T-helper 22 cell (primary cell): ENCODE measurements around the gene PREX1.

ENCODE experiments used
- DNase-seq: peaks from one replicate; pipeline ENCODE4 v3.0.0-alpha.2; 2020; ENCODE audit warnings: low read depth

Gene PREX1

DNA sequence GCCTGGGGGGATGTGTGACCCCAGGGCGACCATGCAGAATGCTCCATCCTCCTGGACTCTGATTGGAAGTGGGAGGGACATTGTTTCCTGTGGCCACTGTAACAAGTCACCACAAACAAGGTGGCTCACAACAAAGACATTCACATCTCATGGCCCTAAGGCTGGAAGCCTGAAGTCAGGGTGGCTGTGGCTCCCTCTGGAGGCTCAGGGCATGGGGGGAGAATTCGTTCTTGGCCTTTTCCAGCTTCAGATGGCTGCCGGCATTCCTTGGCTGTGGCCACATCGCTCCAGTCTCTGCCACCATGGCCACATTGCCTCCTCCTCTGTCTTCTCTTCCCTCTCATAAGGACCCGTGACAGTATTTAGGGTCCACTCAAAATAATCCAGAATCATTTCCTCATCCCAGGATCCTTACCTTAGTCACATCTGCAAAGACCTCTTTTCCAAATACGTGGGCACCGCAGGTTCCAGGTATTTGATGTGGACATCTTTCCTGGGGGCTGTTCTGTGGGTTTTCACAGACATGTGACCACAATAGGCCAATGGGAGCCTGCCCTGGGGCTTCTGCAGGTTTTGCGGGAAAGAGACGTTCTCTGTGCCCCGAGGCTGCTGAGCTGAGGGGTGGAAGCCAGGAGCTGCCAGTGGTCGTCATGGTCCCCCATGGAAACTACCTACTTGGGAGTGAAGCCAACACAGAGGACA lies 249.3 kb downstream of the PREX1 start:
- DNase-seq, result no peak

DNA sequence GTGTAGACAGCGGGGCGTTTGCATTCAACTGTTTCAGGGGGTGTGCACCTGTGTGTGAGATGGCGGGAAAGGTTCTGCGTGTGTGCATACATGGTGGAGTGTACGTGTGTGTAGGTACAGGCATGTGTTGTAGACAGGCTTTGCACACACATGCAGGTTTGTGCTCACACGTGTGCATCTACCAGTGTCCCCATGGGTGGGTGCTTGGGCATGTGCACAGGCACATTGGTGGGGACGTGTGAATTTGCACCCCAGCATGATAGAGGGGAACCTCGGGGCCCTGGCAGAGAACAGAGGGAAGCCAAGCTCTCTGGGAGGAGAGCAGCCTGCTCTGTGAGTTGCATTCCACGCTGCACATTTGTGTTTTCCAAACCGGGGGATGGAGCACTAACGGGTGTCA lies 250.2 kb downstream of the PREX1 start:
- no peak for DNase-seq

DNA sequence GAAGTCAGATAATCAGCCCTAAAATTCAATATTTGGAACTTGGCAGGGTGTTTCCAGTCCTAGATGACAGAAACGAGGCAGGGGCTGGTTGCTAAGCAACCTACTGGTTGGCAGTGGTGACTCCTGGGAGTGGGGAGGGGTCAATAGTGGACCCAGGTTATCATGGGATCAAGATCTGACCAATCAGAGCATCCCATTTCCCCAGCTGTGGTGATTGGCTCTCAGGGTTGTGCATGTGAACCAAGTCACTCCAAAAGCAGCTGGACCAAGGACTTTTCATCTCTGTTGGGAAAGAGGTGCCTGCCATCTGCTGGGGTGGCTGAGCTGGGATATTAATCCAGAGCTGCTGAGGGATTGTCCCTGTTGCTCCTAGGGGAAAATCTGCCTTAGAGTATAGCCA lies 253.4 kb downstream of the PREX1 start:
- DNase-seq, result no peak
